ENCODE measurements around the gene GBP2. TPM values are rescaled to one million over a fixed set of nuclear protein-coding genes. Genes with fewer than 3 reads are reported as not detected.
A peak's percentile ranks its signal among the peaks of the same experiment; 100 is the strongest.

GBP2 gene
- total RNA-seq, 1 experiment from 2014 or later = 3.0 TPM

- no peak for TF ChIP-seq TCF7L2 (IDR thresholded peaks at IDR 0.05; ENCODE audit: low read depth, low read length)
- TF ChIP-seq SIN3A (IDR thresholded peaks at IDR 0.05; ENCODE audit: borderline replicate concordance, insufficient read depth, low read depth, low read length) = no peak
- TF ChIP-seq, protein P1, sequence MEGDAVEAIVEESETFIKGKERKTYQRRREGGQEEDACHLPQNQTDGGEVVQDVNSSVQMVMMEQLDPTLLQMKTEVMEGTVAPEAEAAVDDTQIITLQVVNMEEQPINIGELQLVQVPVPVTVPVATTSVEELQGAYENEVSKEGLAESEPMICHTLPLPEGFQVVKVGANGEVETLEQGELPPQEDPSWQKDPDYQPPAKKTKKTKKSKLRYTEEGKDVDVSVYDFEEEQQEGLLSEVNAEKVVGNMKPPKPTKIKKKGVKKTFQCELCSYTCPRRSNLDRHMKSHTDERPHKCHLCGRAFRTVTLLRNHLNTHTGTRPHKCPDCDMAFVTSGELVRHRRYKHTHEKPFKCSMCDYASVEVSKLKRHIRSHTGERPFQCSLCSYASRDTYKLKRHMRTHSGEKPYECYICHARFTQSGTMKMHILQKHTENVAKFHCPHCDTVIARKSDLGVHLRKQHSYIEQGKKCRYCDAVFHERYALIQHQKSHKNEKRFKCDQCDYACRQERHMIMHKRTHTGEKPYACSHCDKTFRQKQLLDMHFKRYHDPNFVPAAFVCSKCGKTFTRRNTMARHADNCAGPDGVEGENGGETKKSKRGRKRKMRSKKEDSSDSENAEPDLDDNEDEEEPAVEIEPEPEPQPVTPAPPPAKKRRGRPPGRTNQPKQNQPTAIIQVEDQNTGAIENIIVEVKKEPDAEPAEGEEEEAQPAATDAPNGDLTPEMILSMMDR (IDR thresholded peaks at IDR 0.05) = no peak
- TF ChIP-seq POLR2AphosphoS5 (IDR thresholded peaks at IDR 0.05; ENCODE audit: low read depth, low read length) = no peak
- TF ChIP-seq REST (IDR thresholded peaks at IDR 0.05; ENCODE audit: insufficient read depth in 1 of 2, low read depth in 2 of 2, low read length in 1 of 2) = no peak
- ATAC-seq (no peak), DNase-seq (ENCODE audit: low read depth, low spot score) (no peak)
- no peaks in the 10 kb centered on the region for H3K36me3 ChIP-seq (ENCODE audit: control insufficient read depth, insufficient read depth, low read length)
- in situ Hi-C loops (cut with HindIII; ENCODE audit: low pct_unique_long_range_greater_than_20kb, low sequenced_read_pairs) (no loop called here), intact Hi-C loops (cut with micrococcal nuclease; ENCODE audit: unreplicated experiment) (loop anchor here (5.0 kb wide), 1 partner anchor 367 kb away; no protein-coding TSS in a partner anchor)
- H3K9me3 ChIP-seq (ENCODE audit: control insufficient read depth, insufficient read depth, low read depth, low read length) = no peaks in the 10 kb centered on the region
- 0 out of 2 replicates have a peak, but pooled peaks cover 3% of the 10 kb centered on the region for H3K27me3 ChIP-seq (ENCODE audit: control insufficient read depth, insufficient read depth, low read length)
- no peaks in the 10 kb centered on the region for H3K4me1 ChIP-seq (ENCODE audit: control insufficient read depth, insufficient read depth, low read length)
- CTCF ChIA-PET = no interaction called here
- no TSS peak for BruUV-seq (replicated peaks)
- H3K27ac ChIP-seq (ENCODE audit: low read length) = no peak overlapping the region
- no peak overlapping the region for H3K4me3 ChIP-seq (ENCODE audit: low read depth in 2 of 2, low read length in 2 of 2)
- POLR2A ChIA-PET = no interaction called here
These were observed 36.0 kb downstream of the GBP2 start for GRCh38 chr1:89089962-89090361.

- no peaks in the 10 kb centered on the region for H3K36me3 ChIP-seq (ENCODE audit: control insufficient read depth, insufficient read depth, low read length)
- no peak for DNase-seq (ENCODE audit: low read depth, low spot score)
- ChIA-PET CTCF (no interaction called here), POLR2A (no interaction called here)
- H3K27ac ChIP-seq (ENCODE audit: low read length) = no peak overlapping the region
- TF ChIP-seq, protein P1 (IDR thresholded peaks at IDR 0.05) = no peak
- TF ChIP-seq POLR2AphosphoS5 (IDR thresholded peaks at IDR 0.05; ENCODE audit: low read depth, low read length) = no peak
- no peak for TF ChIP-seq REST (IDR thresholded peaks at IDR 0.05; ENCODE audit: insufficient read depth in 1 of 2, low read depth in 2 of 2, low read length in 1 of 2)
- no peak for TF ChIP-seq TCF7L2 (IDR thresholded peaks at IDR 0.05; ENCODE audit: low read depth, low read length)
- no peak for TF ChIP-seq SIN3A (IDR thresholded peaks at IDR 0.05; ENCODE audit: borderline replicate concordance, insufficient read depth, low read depth, low read length)
- intact Hi-C loops (cut with micrococcal nuclease; ENCODE audit: unreplicated experiment) = loop anchor here (5.0 kb wide), 1 partner anchor 369 kb away; no protein-coding TSS in a partner anchor
- no peaks in the 10 kb centered on the region for H3K9me3 ChIP-seq (ENCODE audit: control insufficient read depth, insufficient read depth, low read depth, low read length)
- ATAC-seq = no peak
- H3K4me3 ChIP-seq (ENCODE audit: low read depth in 2 of 2, low read length in 2 of 2) = peak overlapping the region in 1 of 2 experiments; percentile 23; a peak in 2 of 4 replicates
- in situ Hi-C loops (cut with HindIII; ENCODE audit: low pct_unique_long_range_greater_than_20kb, low sequenced_read_pairs) = no loop called here
- H3K27me3 ChIP-seq (ENCODE audit: control insufficient read depth, insufficient read depth, low read length) = 0 out of 2 replicates have a peak, but pooled peaks cover 3% of the 10 kb centered on the region
- H3K4me1 ChIP-seq (ENCODE audit: control insufficient read depth, insufficient read depth, low read length) = no peaks in the 10 kb centered on the region
- BruUV-seq (replicated peaks) = no TSS peak
These were observed 37.3 kb downstream of the GBP2 start for GRCh38 chr1:89088572-89088971.

Measured in Panc1 (cell line).